Lower leg skin (tissue), 3 donors: ENCODE measurements around the gene REG1B.

ENCODE experiments used
- CTCF ChIP-seq, 3 donors: fragments of 450-650 bp; IDR thresholded peaks; one replicate each; pipeline ENCODE4 v1.5.1; 2016; ENCODE audit warnings: antibody characterized with exemption in 3 of 3, mild to moderate bottlenecking in 3 of 3, moderate library complexity in 2 of 3
- POLR2A ChIP-seq, 2 donors: fragments of 450-650 bp; IDR thresholded peaks; one replicate each; pipeline ENCODE4 v1.6.1; 2016 to 2017; ENCODE audit warnings: antibody characterized with exemption in 2 of 2, mild to moderate bottlenecking in 1 of 2, moderate library complexity in 1 of 2

- TF ChIP-seq CTCF (IDR thresholded peaks at IDR 0.05) (no peak), POLR2A (IDR thresholded peaks at IDR 0.05) (no peak)
These were observed 4.8 kb downstream of the REG1B start for GRCh38 chr2:79082987-79083386.
